Measurements from ENCODE around the gene SNRPN. TPM values are rescaled to one million over a fixed set of nuclear protein-coding genes. Genes with fewer than 3 reads are reported as not detected.
"Not testable (repeated sequence)": the region's sequence is repeated elsewhere in the genome, so short reads cannot be mapped to it uniquely, and the experiment has no call there.

SNRPN gene
- total RNA-seq, 4 donors from 2014 or later, result 47.0 to 71.9 (median 67.3) TPM

- peak; percentile 75 for ATAC-seq (ENCODE audit: low FRiP score)
- no peak for TF ChIP-seq CTCF (IDR thresholded peaks at IDR 0.05)
- no peak for DNase-seq (ENCODE audit: low spot score)
Observed at GRCh38 chr15:24956111-24956838, 1.5 kb downstream of the SNRPN start.

- no peak for TF ChIP-seq CTCF (IDR thresholded peaks at IDR 0.05)
- DNase-seq (ENCODE audit: low spot score) (no peak), ATAC-seq (ENCODE audit: low FRiP score) (no peak)
Observed at GRCh38 chr15:24957691-24958090, 2.9 kb downstream of the SNRPN start.

GRCh38 chr15:24961967-24962366 is 7.2 kb downstream of the SNRPN start:
- no peak for TF ChIP-seq CTCF (IDR thresholded peaks at IDR 0.05)
- ATAC-seq (ENCODE audit: low FRiP score) (no peak), DNase-seq (ENCODE audit: low spot score) (no peak)

GRCh38 chr15:24962880-24963279 is 8.1 kb downstream of the SNRPN start:
- TF ChIP-seq CTCF (IDR thresholded peaks at IDR 0.05), result no peak
- DNase-seq (ENCODE audit: low spot score) (no peak), ATAC-seq (ENCODE audit: low FRiP score) (no peak)

GRCh38 chr15:24966364-24967103 is 11.7 kb downstream of the SNRPN start:
- no peak for TF ChIP-seq CTCF (IDR thresholded peaks at IDR 0.05)
- ATAC-seq (ENCODE audit: low FRiP score), result no peak
- DNase-seq (ENCODE audit: low spot score), result no peak

GRCh38 chr15:24971052-24971451 is 16.3 kb downstream of the SNRPN start:
- no peak for ATAC-seq (ENCODE audit: low FRiP score)
- no peak for TF ChIP-seq CTCF (IDR thresholded peaks at IDR 0.05)

GRCh38 chr15:24971772-24972171 is 17.0 kb downstream of the SNRPN start:
- DNase-seq (ENCODE audit: low spot score), result no peak
- TF ChIP-seq CTCF (IDR thresholded peaks at IDR 0.05), result no peak
- no peak for ATAC-seq (ENCODE audit: low FRiP score)

More at GRCh38 chr15:24971052-24971451, 16.3 kb downstream of the SNRPN start:
- DNase-seq (ENCODE audit: low spot score), result no peak

GRCh38 chr15:24972707-24973106 is 17.9 kb downstream of the SNRPN start:
- not testable (repeated sequence) for ATAC-seq (ENCODE audit: low FRiP score); DNase-seq (ENCODE audit: low spot score)

Measured in omental fat pad (tissue), 4 donors.